NCI-H82 treated with DMSO at 0.1 percent for 48 hours (cell line): ENCODE data around the gene RESF1.

Source experiments
- DNase-seq: peaks from one replicate; lab custom pipeline; 2025; ENCODE audit not compliant: unreplicated experiment; lab: John Stamatoyannopoulos, UW

The RESF1 gene

GRCh38 chr12:31959701-31960391, 631 bp downstream of the RESF1 start:
- DNase-seq = peak; percentile 44

GRCh38 chr12:31961137-31961536, 1.9 kb downstream of the RESF1 start:
- no peak for DNase-seq

- DNase-seq = no peak
These were observed 2.9 kb downstream of the RESF1 start for GRCh38 chr12:31962076-31962475.

GRCh38 chr12:31964280-31964679, 5.1 kb downstream of the RESF1 start:
- no peak for DNase-seq

- DNase-seq = no peak
These were observed 5.9 kb downstream of the RESF1 start for GRCh38 chr12:31965090-31965489.

GRCh38 chr12:31966558-31967205, 7.5 kb downstream of the RESF1 start:
- DNase-seq = no peak

- no peak for DNase-seq
These were observed 8.3 kb downstream of the RESF1 start for GRCh38 chr12:31967539-31967938.

- DNase-seq = no peak
These were observed 11.0 kb downstream of the RESF1 start for GRCh38 chr12:31970199-31970598.

GRCh38 chr12:31973818-31974217, 14.6 kb downstream of the RESF1 start:
- no peak for DNase-seq

GRCh38 chr12:31974673-31975072, 15.5 kb downstream of the RESF1 start:
- no peak for DNase-seq

GRCh38 chr12:31984806-31985591, 25.8 kb downstream of the RESF1 start:
- DNase-seq = no peak

GRCh38 chr12:31985832-31986231, 26.6 kb downstream of the RESF1 start:
- no peak for DNase-seq

GRCh38 chr12:31989571-31990362, 30.6 kb downstream of the RESF1 start:
- no peak for DNase-seq

GRCh38 chr12:31991146-31991545, 31.9 kb downstream of the RESF1 start:
- no peak for DNase-seq

- no peak for DNase-seq
These were observed 32.6 kb downstream of the RESF1 start for GRCh38 chr12:31991815-31992214.

GRCh38 chr12:31999692-32000091, 40.5 kb downstream of the RESF1 start:
- DNase-seq = no peak

GRCh38 chr12:32000373-32001005, 41.3 kb downstream of the RESF1 start:
- DNase-seq = no peak

GRCh38 chr12:32002848-32003493, 43.8 kb downstream of the RESF1 start:
- no peak for DNase-seq

- no peak for DNase-seq
These were observed 44.4 kb downstream of the RESF1 start for GRCh38 chr12:32003654-32004053.

GRCh38 chr12:32005496-32006125, 46.4 kb downstream of the RESF1 start:
- DNase-seq = no peak
